PC-3 (cell line): Measurements from ENCODE around the gene MPO. TPM values are rescaled to one million over a fixed set of nuclear protein-coding genes. Genes with fewer than 3 reads are reported as not detected.

ENCODE experiments used
- ATAC-seq: fragments of 200-7000 bp; cut with Tn5 transposase; 2 replicates; pipeline ENCODE4 v1.9.1; 2020; ENCODE audit warnings: mild to moderate bottlenecking, moderate library complexity
- BruUV-seq: library from RNA; stranded (reverse); fragments of 400-500 nt; replicated peaks from 2 replicates; lab custom pipeline; 2021; lab: Mats Ljungman, UMichigan
- CTCF ChIA-PET: fragments of 300-600 bp; sonication (Branson Sonifier 250); formaldehyde crosslinking; loops from one replicate; lab custom pipeline; 2022; ENCODE audit warnings: antibody characterized with exemption; lab: Charles Lee
- POLR2A ChIA-PET: fragments of 300-600 bp; sonication (Branson Sonifier 250); formaldehyde crosslinking; loops from one replicate; lab custom pipeline; 2022; ENCODE audit warnings: antibody characterized with exemption; ENCODE audit not compliant: unreplicated experiment; lab: Charles Lee
- DNase-seq: peaks from one replicate; pipeline ENCODE4 v3.0.0-alpha.2; 2015
- H2AFZ ChIP-seq: fragments of 300-600 bp; sonication (generic); 2 replicates; pipeline ENCODE4 v1.6.0; 2016; ENCODE audit warnings: antibody characterized with exemption, low read length
- H3F3A ChIP-seq: fragments of 300-600 bp; sonication (generic); one replicate; pipeline ENCODE4 v1.6.0; 2017; ENCODE audit warnings: antibody characterized with exemption, low read length, control low read depth, mild to moderate bottlenecking; ENCODE audit not compliant: unreplicated experiment
- H3K27ac ChIP-seq: fragments of 300-600 bp; sonication (generic); 2 replicates; pipeline ENCODE4 v1.5.1; 2016; ENCODE audit warnings: mild to moderate bottlenecking, low read length
- H3K27me3 ChIP-seq: fragments of 300-600 bp; sonication (generic); 2 replicates; pipeline ENCODE4 v1.6.1; 2016; ENCODE audit warnings: low read length, mixed read lengths
- H3K36me3 ChIP-seq: fragments of 300-600 bp; sonication (generic); 2 replicates; pipeline ENCODE4 v1.6.1; 2016; ENCODE audit warnings: low read depth, mixed run types, low read length, mixed read lengths
- H3K4me1 ChIP-seq: fragments of 300-600 bp; sonication (generic); 2 replicates; pipeline ENCODE4 v1.5.1; 2016; ENCODE audit warnings: low read length; ENCODE audit not compliant: insufficient read depth
- H3K4me2 ChIP-seq: fragments of 300-600 bp; sonication (generic); 2 replicates; pipeline ENCODE4 v1.6.0; 2016; ENCODE audit warnings: low read length
- H3K4me3 ChIP-seq: fragments of 300-600 bp; sonication (generic); 2 replicates; pipeline ENCODE4 v1.5.1; 2016; ENCODE audit warnings: mild to moderate bottlenecking, low read length, mixed read lengths
- H3K79me2 ChIP-seq: fragments of 300-600 bp; sonication (generic); 2 replicates; pipeline ENCODE4 v1.6.1; 2017; ENCODE audit warnings: low read length, mixed read lengths
- H3K9ac ChIP-seq: fragments of 300-600 bp; sonication (generic); 2 replicates; pipeline ENCODE4 v1.6.0; 2016; ENCODE audit warnings: mild to moderate bottlenecking, low read length
- H3K9me2 ChIP-seq: fragments of 300-600 bp; sonication (generic); replicated peaks from 2 replicates; pipeline ENCODE4 v1.6.1; 2016; ENCODE audit warnings: mixed run types, low read length, mixed read lengths
- H3K9me3 ChIP-seq: fragments of 300-600 bp; sonication (generic); 2 replicates; pipeline ENCODE4 v1.6.1; 2016; ENCODE audit warnings: low read length, mixed read lengths
- H4K20me1 ChIP-seq: fragments of 300-600 bp; sonication (generic); 2 replicates; pipeline ENCODE4 v1.6.1; 2016; ENCODE audit warnings: low read length, mixed read lengths
- CTCF ChIP-seq: fragments of 300-600 bp; sonication (generic); conservative IDR thresholded peaks from 2 replicates; pipeline ENCODE4 v1.5.1; 2017; ENCODE audit warnings: antibody characterized with exemption, low read depth, mild to moderate bottlenecking, low read length
- EZH2 ChIP-seq: fragments of 300-600 bp; sonication (generic); IDR thresholded peaks from one replicate; pipeline ENCODE4 v1.6.1; 2017; ENCODE audit warnings: antibody characterized with exemption, mild to moderate bottlenecking, low read length; ENCODE audit not compliant: unreplicated experiment
- EZH2phosphoT487 ChIP-seq: fragments of 300-600 bp; sonication (generic); IDR thresholded peaks from 2 replicates; pipeline ENCODE4 v1.6.1; 2018; ENCODE audit warnings: mild to moderate bottlenecking, antibody characterized with exemption, low read length, borderline replicate concordance
- intact Hi-C: fragments of 100-400 bp; cut with micrococcal nuclease; formaldehyde crosslinking; loops from 2 replicates; pipeline ENCODE4 v1.9.0; 2023
- total RNA-seq: library from RNA; depleted of rRNA; stranded (reverse); fragments of >200 nt; gene quantifications from 2 replicates; pipeline ENCODE4 v1.2.3, GENCODE V29; 2014

MPO gene
- total RNA-seq, 1 experiment from 2014 or later, result not detected

- Histone ChIP-seq H4K20me1 (no peaks in the 10 kb centered on the region), H3F3A (no peaks in the 10 kb centered on the region), H2AFZ (no peak overlapping the region), H3K4me3 (no peak overlapping the region), H3K9ac (no peak overlapping the region), H3K4me2 (no peak overlapping the region), H3K4me1 (no peaks in the 10 kb centered on the region), H3K79me2 (no peaks in the 10 kb centered on the region), H3K27me3 (peaks cover 85% of the 10 kb centered on the region), H3K27ac (no peak overlapping the region), H3K36me3 (no peaks in the 10 kb centered on the region), H3K9me3 (no peaks in the 10 kb centered on the region), H3K9me2 (no peaks in the 10 kb centered on the region)
- no peak for TF ChIP-seq EZH2
- no peak for TF ChIP-seq EZH2phosphoT487
- TF ChIP-seq CTCF, result no peak
- no peak for ATAC-seq
- CTCF ChIA-PET, result no interaction called here
- no peak for DNase-seq
- POLR2A ChIA-PET, result no interaction called here
- intact Hi-C loops, result loop anchor here (5.0 kb wide), 1 partner anchor 183 kb away; no protein-coding TSS in a partner anchor
- BruUV-seq, result no TSS peak
These were observed 16.2 kb downstream of the MPO start for GRCh38 chr17:58264407-58265103.

- no peak for ATAC-seq
- no TSS peak for BruUV-seq
- Histone ChIP-seq H4K20me1 (no peaks in the 10 kb centered on the region), H2AFZ (no peak overlapping the region), H3K4me3 (no peak overlapping the region), H3K27ac (no peak overlapping the region), H3K27me3 (peaks cover 92% of the 10 kb centered on the region), H3K9me2 (no peaks in the 10 kb centered on the region), H3K79me2 (no peaks in the 10 kb centered on the region), H3F3A (no peaks in the 10 kb centered on the region), H3K4me2 (no peak overlapping the region), H3K9ac (no peak overlapping the region), H3K36me3 (no peaks in the 10 kb centered on the region), H3K9me3 (no peaks in the 10 kb centered on the region), H3K4me1 (no peaks in the 10 kb centered on the region)
- intact Hi-C loops, result loop anchor here (5.0 kb wide), 1 partner anchor 184 kb away; no protein-coding TSS in a partner anchor
- ChIA-PET CTCF (no interaction called here), POLR2A (no interaction called here)
- TF ChIP-seq CTCF, result no peak
- TF ChIP-seq EZH2, result no peak
- TF ChIP-seq EZH2phosphoT487, result no peak
- no peak for DNase-seq
These were observed 17.0 kb downstream of the MPO start for GRCh38 chr17:58263773-58264172.

- Histone ChIP-seq H3K4me1 (no peaks in the 10 kb centered on the region), H3K9me3 (no peaks in the 10 kb centered on the region), H3F3A (no peaks in the 10 kb centered on the region), H3K27ac (no peak overlapping the region), H3K36me3 (no peaks in the 10 kb centered on the region), H3K4me2 (no peak overlapping the region), H2AFZ (no peak overlapping the region), H3K9me2 (no peaks in the 10 kb centered on the region), H3K27me3 (peaks cover 91% of the 10 kb centered on the region), H3K79me2 (no peaks in the 10 kb centered on the region), H3K9ac (no peak overlapping the region), H3K4me3 (no peak overlapping the region), H4K20me1 (no peaks in the 10 kb centered on the region)
- POLR2A ChIA-PET, result no interaction called here
- intact Hi-C loops, result loop anchor here (5.0 kb wide), 1 partner anchor 185 kb away; no protein-coding TSS in a partner anchor
- DNase-seq (no peak), ATAC-seq (no peak)
- CTCF ChIA-PET, result no interaction called here
- no TSS peak for BruUV-seq
- TF ChIP-seq CTCF (no peak), EZH2phosphoT487 (no peak), EZH2 (no peak)
These were observed 18.6 kb downstream of the MPO start for GRCh38 chr17:58262149-58262548.
